22Rv1 (cell line): Measurements from ENCODE around the gene KAZN.

Source experiments
- H3K27ac ChIP-seq: fragments of 450-650 bp; 2 replicates; pipeline ENCODE4 v1.5.1; 2017
- ZFX ChIP-seq: fragments of 450-650 bp; IDR thresholded peaks from 2 replicates; pipeline ENCODE4 v1.6.1; 2017; ENCODE audit warnings: antibody characterized with exemption, borderline replicate concordance
- TF ChIP-seq, protein P1 (sequence below): fragments of 450-650 bp; IDR thresholded peaks from 2 replicates; pipeline ENCODE4 v1.5.1; 2017; ENCODE audit warnings: mild to moderate bottlenecking

Gene KAZN

DNA sequence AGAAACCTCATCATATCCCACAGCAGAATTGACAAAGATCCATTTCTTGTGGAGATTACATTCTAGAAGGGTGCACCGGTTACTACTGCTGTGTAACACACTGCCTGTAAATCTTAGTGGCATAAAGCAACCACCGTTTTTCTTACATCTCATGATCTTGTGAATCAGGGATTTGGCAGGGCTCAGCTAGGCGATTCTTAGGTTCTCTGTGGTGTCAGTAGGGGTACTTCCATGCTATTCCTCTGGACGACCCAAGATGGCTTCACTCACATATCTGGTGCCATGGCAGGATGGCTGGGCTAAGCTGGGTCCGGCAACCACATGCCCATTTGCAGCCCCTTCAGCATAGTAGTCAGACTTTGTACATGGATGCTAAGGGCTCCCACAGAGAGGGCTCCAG is 375.3 kb downstream of the KAZN start:
- TF ChIP-seq, protein P1, sequence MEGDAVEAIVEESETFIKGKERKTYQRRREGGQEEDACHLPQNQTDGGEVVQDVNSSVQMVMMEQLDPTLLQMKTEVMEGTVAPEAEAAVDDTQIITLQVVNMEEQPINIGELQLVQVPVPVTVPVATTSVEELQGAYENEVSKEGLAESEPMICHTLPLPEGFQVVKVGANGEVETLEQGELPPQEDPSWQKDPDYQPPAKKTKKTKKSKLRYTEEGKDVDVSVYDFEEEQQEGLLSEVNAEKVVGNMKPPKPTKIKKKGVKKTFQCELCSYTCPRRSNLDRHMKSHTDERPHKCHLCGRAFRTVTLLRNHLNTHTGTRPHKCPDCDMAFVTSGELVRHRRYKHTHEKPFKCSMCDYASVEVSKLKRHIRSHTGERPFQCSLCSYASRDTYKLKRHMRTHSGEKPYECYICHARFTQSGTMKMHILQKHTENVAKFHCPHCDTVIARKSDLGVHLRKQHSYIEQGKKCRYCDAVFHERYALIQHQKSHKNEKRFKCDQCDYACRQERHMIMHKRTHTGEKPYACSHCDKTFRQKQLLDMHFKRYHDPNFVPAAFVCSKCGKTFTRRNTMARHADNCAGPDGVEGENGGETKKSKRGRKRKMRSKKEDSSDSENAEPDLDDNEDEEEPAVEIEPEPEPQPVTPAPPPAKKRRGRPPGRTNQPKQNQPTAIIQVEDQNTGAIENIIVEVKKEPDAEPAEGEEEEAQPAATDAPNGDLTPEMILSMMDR = no peak
- TF ChIP-seq ZFX = no peak

DNA sequence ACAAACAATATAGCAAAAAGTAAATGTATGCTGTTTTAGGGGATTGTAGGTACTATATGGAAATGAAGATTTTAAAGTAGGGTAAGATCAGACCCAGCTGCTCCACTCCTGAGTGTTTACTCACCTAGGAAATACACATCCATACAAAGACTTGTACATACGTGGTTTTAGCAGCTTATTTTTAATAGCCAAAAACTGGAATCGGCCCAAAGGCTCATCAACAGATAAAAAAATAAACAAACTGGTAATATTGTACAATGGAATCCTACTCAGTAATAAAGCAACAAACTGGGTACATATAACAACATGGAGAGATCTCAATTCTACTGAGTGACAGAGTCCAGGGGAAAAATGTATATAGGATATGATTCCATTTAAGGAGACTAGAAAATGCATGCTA is 375.9 kb downstream of the KAZN start:
- TF ChIP-seq ZFX = no peak
- TF ChIP-seq, protein P1 = no peak
- H3K27ac ChIP-seq = no peak overlapping the region

More for the DNA sequence above, 375.3 kb downstream of the KAZN start:
- H3K27ac ChIP-seq = no peak overlapping the region

DNA sequence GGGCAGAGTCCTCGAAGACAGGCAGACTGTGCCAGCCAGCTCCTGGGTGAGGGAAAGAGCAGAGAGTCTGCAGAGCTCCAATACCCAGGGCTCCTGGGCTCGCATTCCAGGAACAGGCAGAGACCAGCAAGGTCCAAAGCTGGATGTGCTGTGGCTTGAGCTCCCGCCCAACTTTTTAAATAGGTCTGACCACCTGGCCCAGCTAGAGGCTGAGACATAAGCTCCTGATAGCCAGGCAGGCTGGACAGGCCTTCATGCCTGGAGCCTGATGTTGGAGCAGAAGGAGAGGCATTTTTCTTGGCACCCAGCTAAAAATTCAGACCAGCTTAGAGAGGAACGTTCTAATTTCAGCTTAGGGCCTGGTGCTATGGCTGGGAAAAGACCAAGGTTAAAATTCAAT is 376.6 kb downstream of the KAZN start:
- no peak overlapping the region for H3K27ac ChIP-seq
- TF ChIP-seq ZFX = no peak
- TF ChIP-seq, protein P1 = no peak

DNA sequence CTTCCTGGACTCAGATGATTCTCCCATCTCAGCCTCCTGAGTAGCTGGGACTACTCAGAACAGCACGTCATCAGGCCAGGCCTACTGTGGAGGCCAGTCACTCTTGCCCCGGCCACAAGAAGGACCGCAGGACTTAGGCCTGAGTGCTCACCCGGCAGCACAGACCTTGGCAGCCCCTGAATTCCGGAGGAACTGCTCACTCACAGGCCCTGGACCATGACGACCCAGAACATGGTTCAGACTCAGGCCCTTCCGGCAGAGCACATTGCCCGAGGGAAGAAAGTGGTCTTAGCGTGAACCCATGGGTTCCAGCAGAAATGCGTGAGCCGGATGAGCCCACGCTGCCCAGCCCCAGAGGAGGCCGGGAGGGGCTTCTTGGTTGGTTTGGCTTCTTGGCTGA is 377.8 kb downstream of the KAZN start:
- TF ChIP-seq, protein P1 = no peak
- TF ChIP-seq ZFX = no peak
- no peak overlapping the region for H3K27ac ChIP-seq

DNA sequence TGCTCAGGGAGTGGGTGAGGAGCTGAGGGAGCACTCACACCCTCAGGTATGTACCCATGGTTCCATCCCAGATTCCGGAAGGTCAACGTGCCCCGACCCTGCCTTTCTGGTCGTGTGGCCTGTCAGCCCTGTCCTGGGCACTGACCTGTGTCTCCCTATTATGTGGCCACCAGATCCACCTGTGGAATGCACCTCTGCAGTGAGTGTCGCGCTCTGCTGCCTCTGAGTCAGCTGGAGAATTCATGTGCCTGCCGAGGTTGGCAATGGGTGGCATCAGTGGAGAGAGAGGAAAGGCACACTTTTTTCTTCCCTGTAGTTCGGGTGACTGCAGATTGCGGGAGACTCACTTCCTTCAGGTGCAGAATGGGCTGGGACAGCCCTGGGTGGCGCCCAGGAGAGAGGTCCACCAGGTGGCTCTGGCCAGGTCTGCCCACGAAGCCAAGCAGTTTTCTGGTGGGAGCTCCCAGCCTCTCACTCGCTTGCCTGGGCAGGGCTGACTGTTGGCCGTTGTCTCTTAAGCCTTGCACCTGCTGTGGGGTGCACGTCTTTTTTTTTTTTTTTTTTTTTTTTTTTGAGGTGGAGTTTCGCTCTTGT is 378.9 kb downstream of the KAZN start:
- no peak overlapping the region for H3K27ac ChIP-seq
- TF ChIP-seq, protein P1 = no peak
- no peak for TF ChIP-seq ZFX

DNA sequence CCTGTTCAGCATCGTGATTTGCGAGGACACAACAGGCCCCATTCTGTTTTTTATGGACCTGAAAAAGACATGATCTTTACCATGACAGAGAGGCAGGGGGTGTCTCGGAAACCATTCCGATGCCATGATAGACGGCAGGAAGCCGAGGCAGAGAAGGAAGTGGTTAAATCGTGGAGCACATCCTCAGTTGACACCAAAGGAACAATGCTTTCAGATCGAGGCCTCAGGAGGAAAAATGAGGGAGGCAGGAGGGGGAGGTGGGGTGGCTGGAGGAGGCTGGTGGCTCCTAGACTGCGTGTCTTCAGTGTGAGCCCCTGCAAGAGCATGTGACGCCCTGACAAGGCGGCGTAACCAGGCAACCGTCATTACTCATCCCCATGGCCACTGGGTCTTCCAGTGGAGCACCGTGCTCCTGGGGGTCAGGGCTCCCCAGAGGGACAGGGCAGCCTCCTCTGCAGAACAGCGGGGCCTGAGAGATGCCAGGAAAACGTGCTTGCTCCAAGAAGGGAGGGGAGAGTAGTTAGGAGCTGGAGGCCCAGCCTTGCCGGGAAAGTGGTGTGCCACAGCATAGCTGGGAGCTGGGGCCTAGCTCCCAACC is 382.2 kb downstream of the KAZN start:
- no peak overlapping the region for H3K27ac ChIP-seq
- no peak for TF ChIP-seq ZFX
- TF ChIP-seq, protein P1 = no peak

DNA sequence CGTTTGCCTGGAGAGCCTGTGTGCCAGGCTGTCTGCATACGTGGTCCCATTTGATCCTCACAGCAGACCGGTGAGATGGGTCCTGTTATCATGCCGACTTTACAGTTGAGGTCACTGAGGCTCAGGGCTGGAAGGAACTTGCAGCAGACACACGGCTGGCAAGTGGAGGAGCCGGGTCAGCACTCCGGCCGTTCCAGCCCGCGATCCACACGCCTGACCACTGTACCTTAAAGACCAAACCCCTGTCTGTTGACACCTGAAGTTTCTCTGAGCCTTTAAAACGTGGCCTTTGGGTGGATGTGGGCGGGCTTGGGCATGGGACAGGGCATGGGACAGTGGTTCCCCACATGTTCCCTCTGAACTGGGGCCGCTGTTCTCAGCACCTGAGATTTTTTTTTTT is 383.5 kb downstream of the KAZN start:
- TF ChIP-seq, protein P1 = no peak
- TF ChIP-seq ZFX = no peak
- H3K27ac ChIP-seq = no peak overlapping the region
